ENCODE data around the gene TMEM176A. TPM values are rescaled to one million over a fixed set of nuclear protein-coding genes. Genes with fewer than 3 reads are reported as not detected.
A peak's percentile ranks its signal among the peaks of the same experiment; 100 is the strongest.

TMEM176A gene
- total RNA-seq, 2 donors from 2014 or later = 7.6 to 27.5 TPM

DNA sequence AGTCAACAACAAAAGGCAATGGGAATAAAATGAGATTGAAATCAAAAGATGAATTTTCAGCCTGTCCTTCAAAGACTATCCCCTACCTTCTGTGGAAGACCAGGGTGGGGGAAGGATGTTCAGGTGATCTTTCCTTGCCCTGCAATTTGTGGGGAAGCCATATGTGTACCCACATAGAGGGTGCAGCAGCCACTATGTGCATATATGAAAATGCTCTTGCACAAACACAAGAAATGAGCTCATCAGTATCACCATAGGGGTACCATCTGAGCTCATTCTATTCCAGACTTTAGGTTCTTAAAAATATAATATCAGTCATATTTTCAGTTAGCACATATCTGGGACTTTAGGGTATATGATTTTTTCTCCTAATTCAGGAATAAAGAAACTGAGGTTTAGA is 45.6 kb upstream of the TMEM176A start:
- Histone ChIP-seq H3K27ac (no peak overlapping the region), H3K27me3 (no peaks in the 10 kb centered on the region), H3K36me3 (replicated peaks in 1 of 2; ENCODE audit: insufficient read depth in 1 of 2, low read depth in 2 of 2) (no peaks in the 10 kb centered on the region), H3K4me1 (peaks cover 6% of the 10 kb centered on the region), H3K9me3 (no peaks in the 10 kb centered on the region), H3K4me3 (no peak overlapping the region)
- no peak for DNase-seq
- TF ChIP-seq, protein P1, sequence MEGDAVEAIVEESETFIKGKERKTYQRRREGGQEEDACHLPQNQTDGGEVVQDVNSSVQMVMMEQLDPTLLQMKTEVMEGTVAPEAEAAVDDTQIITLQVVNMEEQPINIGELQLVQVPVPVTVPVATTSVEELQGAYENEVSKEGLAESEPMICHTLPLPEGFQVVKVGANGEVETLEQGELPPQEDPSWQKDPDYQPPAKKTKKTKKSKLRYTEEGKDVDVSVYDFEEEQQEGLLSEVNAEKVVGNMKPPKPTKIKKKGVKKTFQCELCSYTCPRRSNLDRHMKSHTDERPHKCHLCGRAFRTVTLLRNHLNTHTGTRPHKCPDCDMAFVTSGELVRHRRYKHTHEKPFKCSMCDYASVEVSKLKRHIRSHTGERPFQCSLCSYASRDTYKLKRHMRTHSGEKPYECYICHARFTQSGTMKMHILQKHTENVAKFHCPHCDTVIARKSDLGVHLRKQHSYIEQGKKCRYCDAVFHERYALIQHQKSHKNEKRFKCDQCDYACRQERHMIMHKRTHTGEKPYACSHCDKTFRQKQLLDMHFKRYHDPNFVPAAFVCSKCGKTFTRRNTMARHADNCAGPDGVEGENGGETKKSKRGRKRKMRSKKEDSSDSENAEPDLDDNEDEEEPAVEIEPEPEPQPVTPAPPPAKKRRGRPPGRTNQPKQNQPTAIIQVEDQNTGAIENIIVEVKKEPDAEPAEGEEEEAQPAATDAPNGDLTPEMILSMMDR (IDR thresholded peaks at IDR 0.05) = no peak
- no peak for TF ChIP-seq POLR2A (IDR thresholded peaks at IDR 0.05)
- no peak for ATAC-seq
- intact Hi-C loops (cut with DNase I) = no loop called here

DNA sequence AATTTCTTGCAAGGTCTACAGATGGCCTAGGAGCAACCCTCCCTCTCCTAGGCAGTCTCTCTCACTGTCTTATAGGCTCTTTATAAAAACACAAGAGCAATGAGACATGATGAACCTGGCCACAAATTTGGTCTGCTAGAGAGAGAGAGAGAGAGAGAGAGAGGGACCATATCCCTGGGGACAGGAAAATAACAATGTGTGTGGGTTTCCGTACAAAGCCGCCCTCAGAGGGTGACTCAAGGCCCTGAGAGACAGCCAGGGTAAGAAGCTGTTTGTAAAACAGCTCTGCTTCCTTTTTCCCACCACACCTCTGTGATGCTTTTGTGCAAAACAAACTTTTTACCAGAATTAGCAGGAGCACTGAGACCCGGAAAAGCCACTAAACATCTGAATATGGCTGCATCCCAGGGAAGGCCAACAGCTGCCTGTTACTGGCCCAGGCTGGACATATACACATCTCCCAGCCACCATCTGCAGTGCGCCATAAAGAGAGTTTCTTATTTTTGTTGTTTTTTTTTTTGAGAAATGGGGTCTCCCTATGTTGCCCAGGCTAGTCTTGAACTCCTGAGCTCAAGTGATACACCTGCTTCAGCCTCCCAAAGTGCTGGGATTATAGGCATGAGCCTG is 45.0 kb upstream of the TMEM176A start:
- H3K9me3 ChIP-seq = no peaks in the 10 kb centered on the region
- TF ChIP-seq, protein P1 (IDR thresholded peaks at IDR 0.05) = no peak
- TF ChIP-seq POLR2A (IDR thresholded peaks at IDR 0.05) = no peak
- no peaks in the 10 kb centered on the region for H3K27me3 ChIP-seq
- H3K27ac ChIP-seq = no peak overlapping the region
- DNase-seq (no peak), ATAC-seq (peak; percentile 41)
- H3K4me3 ChIP-seq = no peak overlapping the region
- H3K4me1 ChIP-seq = peaks cover 6% of the 10 kb centered on the region
- intact Hi-C loops (cut with DNase I) = no loop called here
- 73% methylated on average over 4 of the region's 4 CpGs for WGBS, 2 donors
- H3K36me3 ChIP-seq (replicated peaks in 1 of 2; ENCODE audit: insufficient read depth in 1 of 2, low read depth in 2 of 2) = no peaks in the 10 kb centered on the region

DNA sequence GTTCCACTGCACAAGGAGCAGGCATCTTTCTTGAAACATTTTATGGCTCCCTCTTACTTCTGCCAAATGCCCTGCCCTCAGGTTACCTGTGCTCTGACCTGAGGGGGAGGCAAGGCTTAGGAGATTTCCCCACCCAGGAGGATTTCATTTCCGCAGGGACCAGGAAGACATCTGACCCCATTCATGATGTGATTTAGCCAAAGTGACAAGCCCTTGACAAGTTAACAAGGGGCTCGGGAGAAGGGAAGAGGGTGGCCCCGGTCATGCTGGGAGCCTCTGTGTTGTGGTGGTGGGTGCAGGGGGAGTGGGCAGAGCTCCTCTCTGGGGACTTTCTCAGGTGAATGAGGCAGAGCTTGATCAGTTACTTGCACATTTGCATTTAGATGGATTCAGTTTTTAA is 44.4 kb upstream of the TMEM176A start:
- Histone ChIP-seq H3K27ac (no peak overlapping the region), H3K4me3 (no peak overlapping the region), H3K36me3 (replicated peaks in 1 of 2; ENCODE audit: insufficient read depth in 1 of 2, low read depth in 2 of 2) (no peaks in the 10 kb centered on the region), H3K4me1 (peaks cover 6% of the 10 kb centered on the region), H3K27me3 (no peaks in the 10 kb centered on the region), H3K9me3 (no peaks in the 10 kb centered on the region)
- WGBS, 2 donors = 65 to 76% methylated on average over 3 of the region's 3 CpGs
- no peak for DNase-seq
- no peak for TF ChIP-seq POLR2A (IDR thresholded peaks at IDR 0.05)
- TF ChIP-seq, protein P1 (IDR thresholded peaks at IDR 0.05) = no peak
- intact Hi-C loops (cut with DNase I) = no loop called here
- no peak for ATAC-seq

DNA sequence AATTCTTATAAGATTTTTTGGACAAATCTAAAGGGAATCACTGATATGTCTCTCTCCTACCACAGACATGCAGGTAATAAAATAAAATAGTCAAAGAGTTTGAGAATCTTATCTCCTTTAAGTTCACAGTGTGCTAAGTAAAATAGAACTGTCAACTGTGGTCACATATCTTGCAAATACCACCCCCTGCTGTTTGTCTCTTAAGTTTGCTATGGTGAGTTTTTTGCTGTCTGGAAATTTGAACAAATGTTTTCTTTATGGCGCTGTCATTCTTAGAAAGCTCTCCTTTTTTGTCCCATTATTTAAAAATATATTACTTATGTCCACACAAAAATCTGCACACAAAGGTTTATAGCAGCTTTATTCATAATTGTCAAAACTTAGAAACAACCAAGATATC is 43.7 kb upstream of the TMEM176A start:
- Histone ChIP-seq H3K27ac (no peak overlapping the region), H3K4me3 (no peak overlapping the region), H3K36me3 (replicated peaks in 1 of 2; ENCODE audit: insufficient read depth in 1 of 2, low read depth in 2 of 2) (no peaks in the 10 kb centered on the region), H3K9me3 (no peaks in the 10 kb centered on the region), H3K4me1 (peaks cover 6% of the 10 kb centered on the region), H3K27me3 (no peaks in the 10 kb centered on the region)
- DNase-seq (no peak), ATAC-seq (no peak)
- TF ChIP-seq, protein P1 (IDR thresholded peaks at IDR 0.05) = peak in 5 of 7 experiments; percentile 11 to 55 (median 42)
- TF ChIP-seq POLR2A (IDR thresholded peaks at IDR 0.05) = no peak
- WGBS, 2 donors = 17 to 33% methylated on average over 1 of the region's 1 CpG
- intact Hi-C loops (cut with DNase I) = no loop called here

DNA sequence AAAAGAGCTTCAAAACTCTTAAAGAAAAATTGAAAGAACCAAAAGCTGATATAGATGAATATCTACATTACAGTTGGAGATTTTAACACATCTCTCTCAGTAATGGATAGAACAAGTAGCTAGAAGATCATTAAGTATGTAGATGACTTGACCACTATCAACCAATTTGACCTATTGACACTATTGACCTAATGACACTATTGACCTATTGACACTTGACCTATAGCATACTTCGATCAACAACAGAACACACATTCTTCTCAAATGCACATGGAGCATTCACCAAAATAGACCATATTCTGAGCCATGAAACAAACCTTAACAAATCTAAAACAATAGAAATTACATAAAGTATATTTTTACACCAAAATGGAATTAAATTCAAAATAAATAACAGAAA is 41.1 kb upstream of the TMEM176A start:
- TF ChIP-seq POLR2A (IDR thresholded peaks at IDR 0.05) = no peak
- TF ChIP-seq, protein P1 (IDR thresholded peaks at IDR 0.05) = no peak
- no peak for ATAC-seq
- WGBS, 2 donors = 35 to 45% methylated on average over 1 of the region's 1 CpG
- no peak overlapping the region for H3K4me3 ChIP-seq
- no peak overlapping the region for H3K27ac ChIP-seq
- no peaks in the 10 kb centered on the region for H3K27me3 ChIP-seq
- DNase-seq = no peak
- no peaks in the 10 kb centered on the region for H3K9me3 ChIP-seq
- no peaks in the 10 kb centered on the region for H3K4me1 ChIP-seq
- H3K36me3 ChIP-seq (replicated peaks in 1 of 2; ENCODE audit: insufficient read depth in 1 of 2, low read depth in 2 of 2) = no peaks in the 10 kb centered on the region
- intact Hi-C loops (cut with DNase I) = no loop called here

All from body of pancreas (tissue), 4 donors.